ENCODE data around the gene HJURP.
A peak's percentile ranks its signal among the peaks of the same experiment; 100 is the strongest.
"Not testable (repeated sequence)": the region's sequence is repeated elsewhere in the genome, so short reads cannot be mapped to it uniquely, and the experiment has no call there.

The HJURP gene

GRCh38 chr2:233854241-233854981 lies at the start of gene HJURP:
Gene HJURP (minus strand): TSS chr2:233854535. CDS start chr2:233854500, 35 bp downstream.
- H3K27ac ChIP-seq = peak within 1 kb of the TSS in 16 of 21 experiments; percentile 6 to 77 (median 56)
- peak within 1 kb of the TSS; percentile 53 to 90 (median 75) for H3K4me3 ChIP-seq

GRCh38 chr2:233901884-233902283 lies 47.5 kb upstream of the HJURP start:
- no peak overlapping the region for H3K4me3 ChIP-seq

GRCh38 chr2:233901367-233901766 lies 47.0 kb upstream of the HJURP start:
- Histone ChIP-seq H3K4me3 (no peak overlapping the region), H3K27ac (no peak overlapping the region)

More at GRCh38 chr2:233901884-233902283, 47.5 kb upstream of the HJURP start:
- no peak overlapping the region for H3K27ac ChIP-seq

GRCh38 chr2:233896253-233896652 lies 41.9 kb upstream of the HJURP start:
- H3K27ac ChIP-seq, H3K4me3 ChIP-seq: not testable (repeated sequence)

DNA sequence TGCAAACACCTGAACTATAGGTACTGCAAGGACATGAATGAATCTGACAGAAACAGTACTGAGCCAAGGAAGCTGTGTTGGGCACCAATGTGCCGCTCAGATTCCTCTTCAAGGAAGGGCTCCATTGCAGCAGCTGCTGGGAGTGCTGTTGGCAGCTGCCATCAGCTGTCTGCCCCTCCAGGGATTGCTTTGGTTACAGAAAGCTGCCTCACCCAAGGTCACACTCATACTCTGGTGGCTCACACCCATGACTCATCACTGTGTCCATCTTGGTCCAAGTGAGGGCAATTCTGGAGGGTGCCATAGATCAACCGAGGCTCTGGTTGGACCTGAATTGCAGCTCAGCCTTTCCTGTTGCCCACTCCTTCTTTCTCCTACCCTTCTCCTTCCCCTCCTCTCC lies 38.5 kb upstream of the HJURP start:
- Histone ChIP-seq H3K4me3 (no peak overlapping the region), H3K27ac (no peak overlapping the region)

GRCh38 chr2:233882353-233882752 lies 28.0 kb upstream of the HJURP start:
- no peak overlapping the region for H3K27ac ChIP-seq

GRCh38 chr2:233872125-233872524 lies 17.8 kb upstream of the HJURP start:
- not testable (repeated sequence) for H3K27ac ChIP-seq, H3K4me3 ChIP-seq

More at GRCh38 chr2:233882353-233882752, 28.0 kb upstream of the HJURP start:
- no peak overlapping the region for H3K4me3 ChIP-seq

DNA sequence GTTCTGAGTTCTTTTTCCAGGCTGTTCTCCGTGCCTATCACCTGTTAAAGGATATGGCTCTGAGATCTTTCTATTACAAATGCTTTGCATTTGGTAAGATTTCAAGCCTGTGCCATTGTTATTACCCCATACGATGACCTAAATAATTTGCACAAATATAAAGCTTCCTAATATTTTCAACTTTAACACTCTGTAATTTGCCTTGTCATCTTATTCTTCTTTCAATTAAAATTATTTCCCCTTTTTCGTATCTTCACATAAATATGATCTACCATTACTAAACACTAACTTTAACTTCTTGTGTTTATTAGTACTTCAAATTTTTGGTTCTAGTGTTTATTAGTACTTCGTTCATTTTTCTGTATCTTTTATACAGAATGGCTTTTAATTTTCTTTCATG lies 17.1 kb upstream of the HJURP start:
- Histone ChIP-seq H3K4me3 (no peak overlapping the region), H3K27ac (no peak overlapping the region)

DNA sequence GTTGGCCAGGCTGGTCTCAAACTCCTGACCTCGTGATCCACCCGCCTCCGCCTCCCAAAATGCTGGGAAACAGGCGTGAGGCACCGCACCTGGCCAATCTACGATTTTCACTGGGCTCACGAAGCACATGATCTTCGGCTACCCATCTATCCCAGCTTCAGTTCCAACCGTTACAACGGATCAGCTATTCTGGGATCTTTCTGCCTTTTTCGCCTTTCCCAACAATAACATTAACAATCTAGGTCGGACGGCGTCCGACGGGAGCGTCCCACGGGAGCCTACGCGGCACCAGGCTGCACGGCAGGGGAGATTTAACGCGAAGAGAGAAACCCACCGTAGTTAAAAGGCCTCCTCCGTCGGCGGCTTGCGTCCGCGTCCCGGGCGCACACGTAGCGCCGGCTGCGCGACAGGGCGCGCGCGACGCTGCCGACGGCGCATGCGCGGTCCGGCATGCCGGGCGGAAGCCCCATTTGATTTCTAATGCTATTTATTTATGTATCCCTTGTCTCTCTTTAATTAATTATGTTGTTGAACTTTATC lies 13.7 kb upstream of the HJURP start, which contains the start of gene MSL3B:
MSL3B (minus strand) TSS at position 394 of the 540 bp plus-strand sequence.
- H3K4me3 ChIP-seq = peak within 1 kb of the TSS; percentile 33 to 50 (median 37)
- H3K27ac ChIP-seq = peak within 1 kb of the TSS in 10 of 21 experiments; percentile 2 to 70 (median 32)

- Histone ChIP-seq H3K4me3 (no peak overlapping the region), H3K27ac (no peak overlapping the region)
Measured at GRCh38 chr2:233866479-233866878, 12.1 kb upstream of the HJURP start.

GRCh38 chr2:233865838-233866237 lies 11.5 kb upstream of the HJURP start:
- H3K27ac ChIP-seq = no peak overlapping the region
- H3K4me3 ChIP-seq = no peak overlapping the region

- Histone ChIP-seq H3K27ac (no peak overlapping the region), H3K4me3 (no peak overlapping the region)
Measured at GRCh38 chr2:233862261-233862768, 8.0 kb upstream of the HJURP start.

DNA sequence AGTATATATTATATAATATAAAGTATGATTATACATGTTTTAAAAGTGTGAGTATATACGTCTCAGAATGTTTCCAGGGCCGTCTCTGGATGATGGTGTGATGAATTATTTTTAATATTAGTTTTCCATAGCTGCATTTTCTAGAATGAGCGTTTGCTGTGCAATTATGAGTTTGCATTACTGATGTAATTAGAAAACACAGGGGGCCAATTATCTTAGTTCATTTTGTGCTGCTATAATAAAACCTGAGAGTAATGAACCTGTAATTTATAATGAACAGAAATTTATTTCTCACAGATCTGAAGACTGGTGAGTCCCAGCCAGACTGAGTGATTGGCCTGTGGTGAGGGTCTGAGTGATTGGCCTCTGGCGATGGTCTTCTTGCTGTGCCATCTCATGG lies 4.0 kb upstream of the HJURP start:
- Histone ChIP-seq H3K4me3 (no peak overlapping the region), H3K27ac (no peak overlapping the region)

DNA sequence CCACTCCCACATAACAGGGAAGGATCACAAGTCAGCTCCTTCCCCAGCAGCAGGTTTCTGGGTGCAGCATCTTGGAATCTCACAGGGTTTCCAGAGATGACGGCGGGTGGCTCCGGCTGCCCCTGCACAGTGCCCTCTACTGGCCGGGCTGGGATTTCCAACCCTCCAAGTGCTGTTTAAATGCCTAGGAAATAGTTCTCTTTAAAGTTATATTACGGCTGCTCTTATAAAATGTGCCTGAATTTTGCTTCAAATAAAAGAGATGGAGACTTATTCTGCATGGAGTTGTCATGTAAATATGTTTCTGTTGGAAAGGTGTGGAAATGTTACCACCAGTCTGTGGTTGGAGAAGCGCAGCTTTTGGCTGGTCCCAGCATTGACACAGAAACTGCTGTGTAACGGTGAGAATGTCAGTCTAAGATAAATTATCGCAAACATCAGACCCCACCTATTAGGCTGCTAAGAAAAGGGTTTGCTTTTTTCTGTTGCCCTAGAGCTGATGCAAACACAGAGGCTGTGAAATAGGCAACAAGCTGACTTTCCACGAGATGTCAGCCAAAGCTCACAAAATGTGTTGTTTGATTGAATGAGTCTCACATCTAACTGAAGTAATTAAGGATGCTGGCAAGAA lies 3.3 kb upstream of the HJURP start:
- Histone ChIP-seq H3K27ac (no peak overlapping the region), H3K4me3 (no peak overlapping the region)

GRCh38 chr2:233856184-233856583 lies 1.8 kb upstream of the HJURP start:
- H3K27ac ChIP-seq = no peak overlapping the region

DNA sequence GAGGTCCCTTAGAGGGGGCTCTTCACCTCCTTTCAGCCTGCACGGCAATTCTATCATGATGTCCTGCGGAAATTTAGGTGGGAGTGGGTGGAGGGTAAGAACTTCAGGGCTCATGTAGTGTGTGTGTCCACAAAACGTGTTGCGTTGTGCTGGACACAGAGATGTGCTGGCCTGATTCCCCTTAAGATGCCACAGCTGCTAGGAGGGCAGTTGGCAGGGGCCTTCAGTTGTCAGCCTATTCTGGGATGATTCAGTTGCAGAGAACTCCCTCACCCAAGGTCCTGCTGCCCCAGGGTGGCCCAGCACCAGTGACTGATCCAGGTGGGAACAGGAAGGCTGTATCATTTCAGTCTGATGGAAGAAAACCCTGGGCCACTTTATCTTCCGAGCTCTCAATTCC lies 1.0 kb upstream of the HJURP start:
- Histone ChIP-seq H3K27ac (no peak overlapping the region), H3K4me3 (no peak overlapping the region)

More at GRCh38 chr2:233856184-233856583, 1.8 kb upstream of the HJURP start:
- H3K4me3 ChIP-seq = no peak overlapping the region

- Histone ChIP-seq H3K27ac (peak overlapping the region in 10 of 21 experiments; percentile 6 to 63 (median 20)), H3K4me3 (peak overlapping the region; percentile 53 to 90 (median 75))
Measured at GRCh38 chr2:233853883-233854240, 473 bp downstream of the HJURP start.

GRCh38 chr2:233853353-233853752 lies 982 bp downstream of the HJURP start:
- Histone ChIP-seq H3K4me3 (peak overlapping the region; percentile 53 to 90 (median 75)), H3K27ac (peak overlapping the region in 1 of 21 experiments; percentile 21)

DNA sequence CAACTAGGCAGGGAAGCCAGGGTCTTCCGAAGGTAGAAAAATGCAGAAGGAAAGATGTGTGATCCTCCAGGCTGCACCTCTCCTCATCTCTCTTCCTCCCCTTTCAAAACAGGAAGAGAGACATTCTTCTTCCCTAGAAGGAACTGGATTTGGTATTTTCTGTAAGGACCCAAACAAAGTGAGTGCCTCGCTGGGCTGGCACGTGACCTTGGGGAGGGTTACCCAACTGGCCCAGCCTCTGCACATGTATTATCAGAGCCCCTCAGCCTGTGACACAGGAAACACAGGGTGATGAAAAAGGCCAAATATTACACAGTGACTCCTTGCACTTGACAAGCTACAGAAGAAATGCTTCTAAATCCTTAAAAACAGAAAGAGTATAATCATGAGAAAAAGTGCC lies 2.3 kb downstream of the HJURP start:
- no peak overlapping the region for H3K4me3 ChIP-seq
- peak overlapping the region in 1 of 21 experiments; percentile 4 for H3K27ac ChIP-seq

- H3K4me3 ChIP-seq = no peak overlapping the region
- no peak overlapping the region for H3K27ac ChIP-seq
Measured at GRCh38 chr2:233851169-233851568, 3.2 kb downstream of the HJURP start.

GRCh38 chr2:233850745-233851144 lies 3.6 kb downstream of the HJURP start:
- Histone ChIP-seq H3K27ac (no peak overlapping the region), H3K4me3 (no peak overlapping the region)

Measured in skin epidermis (tissue), 12 donors.